IgD-negative memory B cell (primary cell): ENCODE measurements around the gene SLC24A5. TPM values are rescaled to one million over a fixed set of nuclear protein-coding genes. Genes with fewer than 3 reads are reported as not detected.
A peak's percentile ranks its signal among the peaks of the same experiment; 100 is the strongest.

Experiments
- H3K27ac Mint-ChIP-seq, 3 donors: one replicate each; pipeline ENCODE4 v1.8.0; 2020 to 2022; ENCODE audit warnings: mild to moderate bottlenecking in 3 of 3, mixed read lengths in 3 of 3, moderate library complexity in 1 of 3
- H3K27me3 Mint-ChIP-seq: one replicate; pipeline ENCODE4 v1.8.0; 2021; ENCODE audit warnings: mixed read lengths
- H3K36me3 Mint-ChIP-seq: one replicate; pipeline ENCODE4 v1.8.0; 2020; ENCODE audit warnings: mild to moderate bottlenecking, mixed read lengths
- H3K4me1 Mint-ChIP-seq, 3 donors: one replicate each; pipeline ENCODE4 v1.8.0; 2020 to 2022; ENCODE audit warnings: mixed read lengths in 3 of 3, mild to moderate bottlenecking in 1 of 3
- H3K4me3 Mint-ChIP-seq, 4 donors: one replicate each; pipeline ENCODE4 v1.8.0; 2020 to 2022; ENCODE audit warnings: mild to moderate bottlenecking in 4 of 4, mixed read lengths in 4 of 4, moderate library complexity in 3 of 4
- H3K9me3 Mint-ChIP-seq, 3 donors: one replicate each; pipeline ENCODE4 v1.8.0; 2020 to 2021; ENCODE audit warnings: mixed read lengths in 3 of 3, mild to moderate bottlenecking in 1 of 3
- polyA plus RNA-seq: library from polyadenylated mRNA; unstranded; fragments of 300-500 nt; fragmentation: Illumina TruSeq; gene quantifications from one replicate; pipeline ENCODE4 v1.2.3, GENCODE V29; 2021

SLC24A5 gene
- polyA plus RNA-seq, 1 donor from 2014 or later = not detected

GRCh38 chr15:48145923-48146322 lies 25.1 kb downstream of the SLC24A5 start:
- no peaks in the 10 kb centered on the region for H3K9me3 Mint-ChIP-seq
- H3K27ac Mint-ChIP-seq = no peak overlapping the region
- H3K36me3 Mint-ChIP-seq = peaks cover 11% of the 10 kb centered on the region

GRCh38 chr15:48147358-48147757 lies 26.6 kb downstream of the SLC24A5 start:
- Mint-ChIP-seq H3K9me3 (no peaks in the 10 kb centered on the region), H3K27me3 (no peaks in the 10 kb centered on the region), H3K4me1 (peaks cover 0 to 2% (median 0%) of the 10 kb centered on the region in 3 donors), H3K4me3 (no peak overlapping the region), H3K36me3 (peaks cover 8% of the 10 kb centered on the region), H3K27ac (no peak overlapping the region)

More at GRCh38 chr15:48145923-48146322, 25.1 kb downstream of the SLC24A5 start:
- Mint-ChIP-seq H3K4me3 (no peak overlapping the region), H3K4me1 (peaks cover 0 to 2% (median 0%) of the 10 kb centered on the region in 3 donors), H3K27me3 (no peaks in the 10 kb centered on the region)

GRCh38 chr15:48149858-48150257 lies 29.1 kb downstream of the SLC24A5 start:
- H3K27ac Mint-ChIP-seq = no peak overlapping the region
- H3K9me3 Mint-ChIP-seq = no peaks in the 10 kb centered on the region
- H3K4me1 Mint-ChIP-seq = peaks cover 0 to 2% (median 0%) of the 10 kb centered on the region in 3 donors
- no peaks in the 10 kb centered on the region for H3K27me3 Mint-ChIP-seq
- peaks cover 9% of the 10 kb centered on the region for H3K36me3 Mint-ChIP-seq
- no peak overlapping the region for H3K4me3 Mint-ChIP-seq

GRCh38 chr15:48153526-48153925 lies 32.7 kb downstream of the SLC24A5 start:
- Mint-ChIP-seq H3K27me3 (no peaks in the 10 kb centered on the region), H3K27ac (no peak overlapping the region), H3K4me3 (peak overlapping the region in 1 of 4 donors; percentile 23), H3K9me3 (no peaks in the 10 kb centered on the region), H3K36me3 (peaks cover 3% of the 10 kb centered on the region), H3K4me1 (no peaks in the 10 kb centered on the region)

GRCh38 chr15:48168616-48169015 lies 47.8 kb downstream of the SLC24A5 start:
- peaks cover 0 to 3% (median 0%) of the 10 kb centered on the region in 3 donors for H3K4me1 Mint-ChIP-seq
- peaks cover 6% of the 10 kb centered on the region for H3K36me3 Mint-ChIP-seq
- H3K9me3 Mint-ChIP-seq = no peaks in the 10 kb centered on the region

GRCh38 chr15:48170981-48171380 lies 50.2 kb downstream of the SLC24A5 start:
- H3K27me3 Mint-ChIP-seq = no peaks in the 10 kb centered on the region
- H3K36me3 Mint-ChIP-seq = peaks cover 10% of the 10 kb centered on the region
- H3K4me3 Mint-ChIP-seq = no peak overlapping the region
- H3K4me1 Mint-ChIP-seq = peaks cover 3 to 5% (median 5%) of the 10 kb centered on the region in 3 donors
- H3K27ac Mint-ChIP-seq = no peak overlapping the region
- no peaks in the 10 kb centered on the region for H3K9me3 Mint-ChIP-seq

More at GRCh38 chr15:48168616-48169015, 47.8 kb downstream of the SLC24A5 start:
- no peak overlapping the region for H3K27ac Mint-ChIP-seq
- H3K4me3 Mint-ChIP-seq = no peak overlapping the region
- no peaks in the 10 kb centered on the region for H3K27me3 Mint-ChIP-seq

GRCh38 chr15:48175126-48175525 lies 54.3 kb downstream of the SLC24A5 start:
- Mint-ChIP-seq H3K4me1 (peaks cover 9 to 17% (median 12%) of the 10 kb centered on the region in 3 donors), H3K27ac (no peak overlapping the region), H3K4me3 (peak overlapping the region in 1 of 4 donors; percentile 3), H3K27me3 (peaks cover 2% of the 10 kb centered on the region), H3K9me3 (no peaks in the 10 kb centered on the region), H3K36me3 (peaks cover 7% of the 10 kb centered on the region)

GRCh38 chr15:48176112-48176511 lies 55.3 kb downstream of the SLC24A5 start:
- Mint-ChIP-seq H3K36me3 (peaks cover 7% of the 10 kb centered on the region), H3K4me1 (peaks cover 9 to 17% (median 12%) of the 10 kb centered on the region in 3 donors), H3K27ac (no peak overlapping the region), H3K27me3 (peaks cover 2% of the 10 kb centered on the region), H3K4me3 (peak overlapping the region in 1 of 4 donors; percentile 84), H3K9me3 (no peaks in the 10 kb centered on the region)

GRCh38 chr15:48176957-48177356 lies 56.2 kb downstream of the SLC24A5 start:
- Mint-ChIP-seq H3K36me3 (peaks cover 7% of the 10 kb centered on the region), H3K4me3 (peak overlapping the region; percentile 84 to 99 (median 92)), H3K27ac (peak overlapping the region in 2 of 3 donors; percentile 15 to 78), H3K27me3 (peaks cover 2% of the 10 kb centered on the region), H3K9me3 (no peaks in the 10 kb centered on the region), H3K4me1 (peaks cover 8 to 17% (median 12%) of the 10 kb centered on the region in 3 donors)

GRCh38 chr15:48177383-48177765 lies 56.6 kb downstream of the SLC24A5 start:
- Mint-ChIP-seq H3K4me3 (peak overlapping the region; percentile 84 to 99 (median 92)), H3K27me3 (peaks cover 2% of the 10 kb centered on the region), H3K9me3 (no peaks in the 10 kb centered on the region), H3K27ac (peak overlapping the region in 2 of 3 donors; percentile 15 to 78), H3K36me3 (peaks cover 5% of the 10 kb centered on the region), H3K4me1 (peaks cover 8 to 17% (median 12%) of the 10 kb centered on the region in 3 donors)

- Mint-ChIP-seq H3K27ac (peak within 1 kb of the TSS in 2 of 3 donors; percentile 15 to 78), H3K4me3 (peak within 1 kb of the TSS; percentile 84 to 99 (median 92)), H3K4me1 (peaks cover 8 to 17% (median 12%) of the 10 kb centered on the region in 3 donors), H3K36me3 (peaks cover 4% of the 10 kb centered on the region), H3K27me3 (peaks cover 2% of the 10 kb centered on the region), H3K9me3 (no peaks in the 10 kb centered on the region)
Observed at GRCh38 chr15:48177766-48178647, 57.2 kb downstream of the SLC24A5 start, which contains the start of gene MYEF2. MYEF2 (minus strand) TSS chr15:48178295; CDS start chr15:48178237, 58 bp downstream.

GRCh38 chr15:48178648-48178931 lies 57.8 kb downstream of the SLC24A5 start:
- peaks cover 2% of the 10 kb centered on the region for H3K27me3 Mint-ChIP-seq
- peaks cover 6 to 17% (median 12%) of the 10 kb centered on the region in 3 donors for H3K4me1 Mint-ChIP-seq
- peaks cover 4% of the 10 kb centered on the region for H3K36me3 Mint-ChIP-seq
- no peak overlapping the region for H3K27ac Mint-ChIP-seq
- H3K9me3 Mint-ChIP-seq = no peaks in the 10 kb centered on the region
- peak overlapping the region; percentile 76 to 99 (median 80) for H3K4me3 Mint-ChIP-seq

GRCh38 chr15:48182749-48183148 lies 62.0 kb downstream of the SLC24A5 start:
- peaks cover 2% of the 10 kb centered on the region for H3K27me3 Mint-ChIP-seq
- peaks cover 0 to 2% (median 2%) of the 10 kb centered on the region in 3 donors for H3K9me3 Mint-ChIP-seq
- H3K36me3 Mint-ChIP-seq = no peaks in the 10 kb centered on the region
- H3K4me1 Mint-ChIP-seq = no peaks in the 10 kb centered on the region
- H3K27ac Mint-ChIP-seq = no peak overlapping the region
- H3K4me3 Mint-ChIP-seq = no peak overlapping the region

GRCh38 chr15:48185529-48185928 lies 64.7 kb downstream of the SLC24A5 start:
- no peaks in the 10 kb centered on the region for H3K4me1 Mint-ChIP-seq
- H3K27ac Mint-ChIP-seq = no peak overlapping the region
- H3K4me3 Mint-ChIP-seq = no peak overlapping the region
- H3K36me3 Mint-ChIP-seq = no peaks in the 10 kb centered on the region
- peaks cover 0 to 3% (median 2%) of the 10 kb centered on the region in 3 donors for H3K9me3 Mint-ChIP-seq
- no peaks in the 10 kb centered on the region for H3K27me3 Mint-ChIP-seq

GRCh38 chr15:48186271-48186670 lies 65.5 kb downstream of the SLC24A5 start:
- Mint-ChIP-seq H3K27me3 (peaks cover 2% of the 10 kb centered on the region), H3K36me3 (no peaks in the 10 kb centered on the region), H3K27ac (no peak overlapping the region), H3K4me1 (peaks cover 0 to under 1% (median 0%) of the 10 kb centered on the region in 3 donors), H3K4me3 (no peak overlapping the region), H3K9me3 (peaks cover 0 to 3% (median 2%) of the 10 kb centered on the region in 3 donors)
